H1 (cell line): ENCODE results near the gene PCDHB5. TPM values are rescaled to one million over a fixed set of nuclear protein-coding genes. Genes with fewer than 3 reads are reported as not detected.

Experiments
- CTCF ChIA-PET: fragments of 300-600 bp; sonication (Branson Sonifier 250); formaldehyde crosslinking; loops from one replicate; lab custom pipeline; 2021; ENCODE audit not compliant: partially characterized antibody; lab: Charles Lee
- POLR2A ChIA-PET: fragments of 300-600 bp; sonication (Branson Sonifier 250); formaldehyde crosslinking; loops from one replicate; lab custom pipeline; 2021; ENCODE audit warnings: inconsistent platforms; ENCODE audit not compliant: partially characterized antibody; lab: Charles Lee
- DNase-seq, 2 experiments: peaks; one replicate each; pipeline versions ENCODE4 v3.0.0 to v3.0.0-alpha.2; 2010 to 2022; ENCODE audit warnings: low spot score in 2 of 2, low read depth in 1 of 2, mixed read lengths in 1 of 2
- FAIRE-seq: peaks from 2 replicates; lab custom pipeline; 2011; peaks lifted over from hg19 to GRCh38; lab: Jason Lieb, UNC
- H2AFZ ChIP-seq: 2 replicates; pipeline ENCODE4 v1.8.1; 2012; ENCODE audit warnings: low read length, inconsistent platforms
- H2AK5ac ChIP-seq: 2 replicates; pipeline ENCODE4 v1.6.1; 2013; ENCODE audit warnings: low read depth, low read length
- H2BK120ac ChIP-seq: replicated peaks from 2 replicates; pipeline ENCODE3; 2013; ENCODE audit warnings: low read depth, low read length, inconsistent platforms
- H2BK12ac ChIP-seq: 2 replicates; pipeline ENCODE4 v1.6.1; 2013; ENCODE audit warnings: low read depth, low read length
- H2BK15ac ChIP-seq: 2 replicates; pipeline ENCODE4 v1.6.1; 2013; ENCODE audit warnings: low read length
- H2BK20ac ChIP-seq: 2 replicates; pipeline ENCODE4 v1.6.1; 2013; ENCODE audit warnings: low read length
- H2BK5ac ChIP-seq: 2 replicates; pipeline ENCODE4 v1.6.1; 2013; ENCODE audit warnings: low read depth, low read length
- H3K14ac ChIP-seq: 2 replicates; pipeline ENCODE4 v1.6.1; 2013; ENCODE audit warnings: inconsistent platforms; ENCODE audit not compliant: insufficient read length
- H3K18ac ChIP-seq: 2 replicates; pipeline ENCODE4 v1.6.1; 2013; ENCODE audit warnings: low read length; ENCODE audit errors: extremely low read depth
- H3K23ac ChIP-seq: 2 replicates; pipeline ENCODE4 v1.6.1; 2013; ENCODE audit warnings: inconsistent platforms; ENCODE audit not compliant: insufficient read length
- H3K23me2 ChIP-seq: 2 replicates; pipeline ENCODE4 v1.6.1; 2013; ENCODE audit warnings: low read depth, low read length
- H3K27ac ChIP-seq: 2 replicates; pipeline ENCODE4 v1.6.1; 2011; ENCODE audit warnings: low read depth, low read length, inconsistent platforms
- H3K27me3 ChIP-seq, 4 experiments: replicated peaks in 1 of 4; 1 replicate in 1 of 4; 2 replicates in 3 of 4; pipeline versions ENCODE4 v1.6.1 to v1.8.1; 2011 to 2013; ENCODE audit warnings: low read length in 3 of 4, mild to moderate bottlenecking in 3 of 4, inconsistent platforms in 2 of 4, mixed read lengths in 2 of 4, moderate library complexity in 1 of 4; ENCODE audit not compliant: control insufficient read depth in 3 of 4, insufficient read depth in 3 of 4; ENCODE audit errors: extremely low read depth in 1 of 4
- H3K36me3 ChIP-seq, 4 experiments: 2 replicates each; pipeline versions ENCODE4 v1.6.1 to v1.8.1; 2011 to 2013; ENCODE audit warnings: mild to moderate bottlenecking in 4 of 4, low read length in 3 of 4, moderate library complexity in 2 of 4, control low read depth in 1 of 4, inconsistent platforms in 1 of 4; ENCODE audit not compliant: insufficient read depth in 4 of 4, control insufficient read depth in 2 of 4
- H3K4ac ChIP-seq: replicated peaks from 2 replicates; pipeline ENCODE3; 2013; ENCODE audit warnings: low read length, low read depth, mixed read lengths, inconsistent platforms; ENCODE audit not compliant: insufficient read length
- H3K4me1 ChIP-seq, 4 experiments: replicated peaks in 1 of 4; 1 replicate in 1 of 4; 2 replicates in 3 of 4; pipeline versions ENCODE4 v1.6.1 to v1.8.1; 2011 to 2013; ENCODE audit warnings: low read length in 3 of 4, inconsistent platforms in 2 of 4, mixed read lengths in 1 of 4; ENCODE audit not compliant: insufficient read depth in 4 of 4, control insufficient read depth in 3 of 4
- H3K4me2 ChIP-seq, 2 experiments: 2 replicates each; pipeline versions ENCODE4 v1.6.1 to v1.8.1; 2011 to 2013; ENCODE audit warnings: low read depth in 2 of 2, low read length in 2 of 2, control low read depth in 1 of 2, inconsistent platforms in 1 of 2, mild to moderate bottlenecking in 1 of 2; ENCODE audit not compliant: insufficient read depth in 1 of 2
- H3K4me3 ChIP-seq, 4 experiments: fragments of 200-600, 300-600 bp in 1 of 4; sonication (generic), shearing (Covaris generic), sonication (Bioruptor Twin) in 1 of 4; 2 replicates each; pipeline versions ENCODE4 v1.5.1 to v1.8.1; 2011 to 2016; ENCODE audit warnings: low read length in 4 of 4, low read depth in 3 of 4, control low read depth in 2 of 4, inconsistent platforms in 2 of 4, mild to moderate bottlenecking in 2 of 4, mixed read lengths in 1 of 4, moderate library complexity in 1 of 4; ENCODE audit not compliant: insufficient read depth in 2 of 4; ENCODE audit errors: extremely low read depth in 1 of 4
- H3K56ac ChIP-seq: replicated peaks from 2 replicates; pipeline ENCODE3; 2013; ENCODE audit warnings: low read depth, mild to moderate bottlenecking, mixed read lengths, low read length, inconsistent platforms; ENCODE audit not compliant: insufficient read length
- H3K79me1 ChIP-seq: 2 replicates; pipeline ENCODE4 v1.6.1; 2013; ENCODE audit warnings: low read depth, low read length, control low read depth
- H3K79me2 ChIP-seq, 2 experiments: 2 replicates each; pipeline versions ENCODE4 v1.6.1 to v1.8.1; 2012 to 2013; ENCODE audit warnings: low read length in 2 of 2, mild to moderate bottlenecking in 2 of 2, inconsistent platforms in 1 of 2; ENCODE audit not compliant: insufficient read depth in 2 of 2, control insufficient read depth in 1 of 2
- H3K9ac ChIP-seq, 4 experiments: replicated peaks in 1 of 4; 1 replicate in 1 of 4; 2 replicates in 3 of 4; pipeline versions ENCODE4 v1.6.1 to v1.8.1; 2011 to 2013; ENCODE audit warnings: low read depth in 3 of 4, low read length in 3 of 4, control low read depth in 2 of 4, mild to moderate bottlenecking in 2 of 4, moderate library complexity in 2 of 4, inconsistent platforms in 1 of 4; ENCODE audit errors: extremely low read depth in 1 of 4
- H3K9me3 ChIP-seq, 2 experiments: 2 replicates each; pipeline versions ENCODE4 v1.6.1 to v1.8.1; 2012 to 2013; ENCODE audit warnings: mild to moderate bottlenecking in 2 of 2, moderate library complexity in 2 of 2, control low read depth in 1 of 2, inconsistent platforms in 1 of 2, low read depth in 1 of 2, low read length in 1 of 2, mixed read lengths in 1 of 2; ENCODE audit not compliant: insufficient read depth in 2 of 2
- H4K20me1 ChIP-seq, 2 experiments: replicated peaks in 1 of 2; 2 replicates each; pipeline versions ENCODE3 to v1.8.1; 2011 to 2013; ENCODE audit warnings: inconsistent platforms in 2 of 2, low read length in 2 of 2, mild to moderate bottlenecking in 1 of 2; ENCODE audit not compliant: insufficient read depth in 2 of 2, control insufficient read depth in 1 of 2
- H4K5ac ChIP-seq: 2 replicates; pipeline ENCODE4 v1.6.1; 2013; ENCODE audit warnings: low read length, low read depth, mixed read lengths, inconsistent platforms; ENCODE audit not compliant: insufficient read length
- H4K8ac ChIP-seq: 2 replicates; pipeline ENCODE4 v1.8.0; 2013; ENCODE audit warnings: mild to moderate bottlenecking, moderate library complexity, low read length, inconsistent platforms; ENCODE audit not compliant: insufficient read depth; ENCODE audit errors: extremely low read depth
- H4K91ac ChIP-seq: replicated peaks from 2 replicates; pipeline ENCODE3; 2013; ENCODE audit warnings: low read length, mixed read lengths, inconsistent platforms; ENCODE audit not compliant: insufficient read length
- BACH1 ChIP-seq: IDR thresholded peaks from 2 replicates; pipeline ENCODE4 v1.6.1; 2012; ENCODE audit warnings: low read length, improper control_type of control experiment
- CHD1 ChIP-seq: IDR thresholded peaks from 2 replicates; pipeline ENCODE4 v1.6.1; 2012; ENCODE audit warnings: low read depth, low read length, improper control_type of control experiment
- NANOG ChIP-seq: IDR thresholded peaks from 2 replicates; pipeline ENCODE4 v1.6.1; 2011; ENCODE audit warnings: low read length, low read depth, mild to moderate bottlenecking, inconsistent platforms; ENCODE audit not compliant: insufficient read depth, poor library complexity, severe bottlenecking
- RAD21 ChIP-seq, 2 experiments: IDR thresholded peaks in 1 of 2; conservative IDR thresholded peaks in 1 of 2; 2 replicates each; pipeline ENCODE4 v1.6.1; 2011; ENCODE audit warnings: low read depth in 2 of 2, low read length in 2 of 2, improper control_type of control experiment in 1 of 2, inconsistent platforms in 1 of 2, mild to moderate bottlenecking in 1 of 2, moderate library complexity in 1 of 2
- RXRA ChIP-seq: IDR thresholded peaks from 2 replicates; pipeline ENCODE4 v1.6.1; 2011; ENCODE audit warnings: low read depth, mild to moderate bottlenecking, low read length, moderate library complexity; ENCODE audit not compliant: insufficient read depth
- SIX5 ChIP-seq: IDR thresholded peaks from 2 replicates; pipeline ENCODE4 v1.6.1; 2011; ENCODE audit warnings: mild to moderate bottlenecking, low read depth, low read length
- SRF ChIP-seq: IDR thresholded peaks from 2 replicates; pipeline ENCODE4 v1.6.1; 2011; ENCODE audit warnings: mild to moderate bottlenecking, low read depth, low read length, moderate library complexity
- WGBS, 2 experiments: shearing (Covaris generic) in 1 of 2; methylation state at CpG; one replicate each; pipeline versions ENCODE4 v1.1.6 to v1.1.7; 2013 to 2015; ENCODE audit warnings: low lambda C conversion rate in 2 of 2, mixed read lengths in 2 of 2, inconsistent platforms in 1 of 2, low coverage in 1 of 2, missing lambda C conversion rate in 1 of 2; ENCODE audit not compliant: insufficient replicate concordance in 2 of 2, insufficient coverage in 1 of 2, insufficient read length in 1 of 2; ENCODE audit errors: extremely low coverage in 1 of 2, missing lambda C conversion rate in 1 of 2; 5-methylcytosine and 5-hydroxymethylcytosine counted together
- polyA plus RNA-seq, 7 experiments: library from polyadenylated mRNA; depleted of rRNA in 3 of 7; stranded (reverse) in 5 of 7; unstranded in 2 of 7; fragments of >200 nt in 5 of 7; fragments of 200-250 nt in 2 of 7; gene quantifications; 1 replicate in 5 of 7; 2 replicates in 1 of 7; 4 replicates in 1 of 7; pipeline versions ENCODE4 v1.2.1 to v1.2.3, GENCODE V29; 2011 to 2013; ENCODE audit warnings: missing spikeins in 2 of 7, mixed read lengths in 2 of 7
- total RNA-seq: library from RNA; stranded (reverse); fragmentation: NEBNext Ultra II Directional; extraction: Animal tissue kit (Norgen Biotek cat#: 25700); gene quantifications from 2 replicates; pipeline ENCODE4 v1.2.1, GENCODE V29; 2021
- TF ChIP-seq, protein P1 (sequence below), 3 experiments: IDR thresholded peaks; 1 replicate in 2 of 3; 2 replicates in 1 of 3; pipeline versions ENCODE4 v1.5.1 to v1.6.1; 2011; ENCODE audit warnings: low read length in 3 of 3, mild to moderate bottlenecking in 3 of 3, inconsistent platforms in 2 of 3, low read depth in 1 of 3, moderate library complexity in 1 of 3; ENCODE audit not compliant: insufficient read depth in 1 of 3; ENCODE audit errors: control extremely low read depth in 1 of 3

PCDHB5 gene
- total and polyA plus RNA-seq, 2 of the 8 experiments (the other 6 are each of a cell fraction or from before 2014, with no cell fraction given): 2.4 to 8.2 TPM

DNA sequence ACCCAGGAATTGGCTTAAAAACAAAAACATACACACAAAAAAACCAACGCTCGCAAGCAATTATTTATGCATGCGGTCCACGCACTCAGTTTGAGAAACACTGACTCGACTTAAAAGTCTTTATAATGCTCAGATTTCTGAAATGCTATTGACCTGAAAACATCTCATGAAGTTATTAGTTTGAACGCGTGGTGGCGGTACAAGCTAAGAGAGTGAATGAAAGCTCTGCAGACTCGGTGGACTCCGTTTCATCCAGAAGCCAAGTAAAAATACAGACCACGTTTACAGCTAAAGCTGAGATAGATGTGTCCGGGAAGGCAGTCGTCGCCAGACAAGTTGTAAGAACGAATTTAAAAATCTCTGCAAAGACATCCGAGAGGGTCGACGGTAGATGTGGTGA, 14.8 kb downstream of the PCDHB5 start, which contains the start of gene PCDHB6:
Gene PCDHB6 (plus strand): TSS at position 246 of the 400 bp plus-strand sequence. CDS start 201 bp downstream, outside the sequence.
- Histone ChIP-seq H3K27me3 (no peaks in the 10 kb centered on the region), H3K18ac (no peak within 1 kb of the TSS), H2BK20ac (no peak within 1 kb of the TSS), H3K23me2 (no peaks in the 10 kb centered on the region), H3K4ac (no peak within 1 kb of the TSS), H2AFZ (no peak within 1 kb of the TSS), H4K8ac (no peak within 1 kb of the TSS; the same call in 1 of the 2 replicates), H3K27ac (no peak within 1 kb of the TSS), H3K79me1 (no peaks in the 10 kb centered on the region), H3K9ac (no peak within 1 kb of the TSS), H3K4me1 (no peaks in the 10 kb centered on the region), H2BK5ac (no peak within 1 kb of the TSS), H3K4me3 (no peak within 1 kb of the TSS), H3K4me2 (no peak within 1 kb of the TSS), H4K5ac (no peak within 1 kb of the TSS), H3K14ac (no peak within 1 kb of the TSS), H4K20me1 (no peaks in the 10 kb centered on the region), H4K91ac (no peak within 1 kb of the TSS), H2BK120ac (no peak within 1 kb of the TSS), H3K9me3 (peaks cover 5 to 11% of the 10 kb centered on the region in 2 experiments; a peak in 2 of 4 replicates), H3K79me2 (no peaks in the 10 kb centered on the region), H3K56ac (no peak within 1 kb of the TSS), H3K36me3 (no peaks in the 10 kb centered on the region), H2BK12ac (no peak within 1 kb of the TSS), H2BK15ac (no peak within 1 kb of the TSS), H2AK5ac (no peak within 1 kb of the TSS), H3K23ac (no peak within 1 kb of the TSS)
- TF ChIP-seq, protein P1, sequence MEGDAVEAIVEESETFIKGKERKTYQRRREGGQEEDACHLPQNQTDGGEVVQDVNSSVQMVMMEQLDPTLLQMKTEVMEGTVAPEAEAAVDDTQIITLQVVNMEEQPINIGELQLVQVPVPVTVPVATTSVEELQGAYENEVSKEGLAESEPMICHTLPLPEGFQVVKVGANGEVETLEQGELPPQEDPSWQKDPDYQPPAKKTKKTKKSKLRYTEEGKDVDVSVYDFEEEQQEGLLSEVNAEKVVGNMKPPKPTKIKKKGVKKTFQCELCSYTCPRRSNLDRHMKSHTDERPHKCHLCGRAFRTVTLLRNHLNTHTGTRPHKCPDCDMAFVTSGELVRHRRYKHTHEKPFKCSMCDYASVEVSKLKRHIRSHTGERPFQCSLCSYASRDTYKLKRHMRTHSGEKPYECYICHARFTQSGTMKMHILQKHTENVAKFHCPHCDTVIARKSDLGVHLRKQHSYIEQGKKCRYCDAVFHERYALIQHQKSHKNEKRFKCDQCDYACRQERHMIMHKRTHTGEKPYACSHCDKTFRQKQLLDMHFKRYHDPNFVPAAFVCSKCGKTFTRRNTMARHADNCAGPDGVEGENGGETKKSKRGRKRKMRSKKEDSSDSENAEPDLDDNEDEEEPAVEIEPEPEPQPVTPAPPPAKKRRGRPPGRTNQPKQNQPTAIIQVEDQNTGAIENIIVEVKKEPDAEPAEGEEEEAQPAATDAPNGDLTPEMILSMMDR (IDR thresholded peaks at IDR 0.05; ENCODE audit: control extremely low read depth in 1 of 3, insufficient read depth in 1 of 3, low read depth in 1 of 3, low read length in 3 of 3): peak in 2 of 3 experiments; percentile 39 to 44; a peak in 2 of 4 replicates
- TF ChIP-seq NANOG: no peak
- no peak for TF ChIP-seq RXRA
- TF ChIP-seq BACH1: no peak
- peak; percentile 37 to 46; a peak in 3 of 4 replicates for TF ChIP-seq RAD21 (IDR thresholded peaks at IDR 0.05 in 1 of 2, conservative IDR thresholded peaks at IDR 0.05 in 1 of 2; ENCODE audit: low read depth in 2 of 2, low read length in 2 of 2)
- no peak for TF ChIP-seq SRF
- no peak for TF ChIP-seq CHD1
- TF ChIP-seq SIX5: no peak
- POLR2A ChIA-PET: interaction anchor here (0.8 kb wide), 1 partner anchor 14 kb away, joined by 3 read pairs; no protein-coding TSS in a partner anchor
- DNase-seq (peak in 1 of 2 experiments; percentile 60), FAIRE-seq (no peak)
- CTCF ChIA-PET: interaction anchor here (0.9 to 1.9 kb wide), 13 partner anchors 9 to 267 kb away, joined by 3 to 9 read pairs (median 5); partner anchors contain the start of genes PCDHB10, PCDHB11, PCDHB12 and PCDHB2
- 76% methylated on average over 18 of the region's 18 CpGs; no CpG with 5 or more reads in 1 of the 2 experiments for WGBS, 2 experiments
